HG02588 (cell line): ENCODE results near the gene EXD3.
"Not testable (repeated sequence)": the region's sequence is repeated elsewhere in the genome, so short reads cannot be mapped to it uniquely, and the experiment has no call there.

ENCODE experiments used
- ATAC-seq: cut with Tn5 transposase; IDR thresholded peaks from one replicate; pipeline ENCODE4 v1.9.1; 2021; ENCODE audit warnings: mild to moderate bottlenecking, moderate library complexity; ENCODE audit not compliant: unreplicated experiment

Gene EXD3

GRCh38 chr9:137351781-137352501 is 71.0 kb downstream of the EXD3 start:
- ATAC-seq: no peak

GRCh38 chr9:137350696-137351584 is 72.0 kb downstream of the EXD3 start:
- ATAC-seq: no peak

GRCh38 chr9:137349471-137350033 is 73.4 kb downstream of the EXD3 start:
- no peak for ATAC-seq

GRCh38 chr9:137348769-137349470 is 74.0 kb downstream of the EXD3 start:
- no peak for ATAC-seq

GRCh38 chr9:137347928-137348327 is 75.0 kb downstream of the EXD3 start:
- ATAC-seq: no peak

DNA sequence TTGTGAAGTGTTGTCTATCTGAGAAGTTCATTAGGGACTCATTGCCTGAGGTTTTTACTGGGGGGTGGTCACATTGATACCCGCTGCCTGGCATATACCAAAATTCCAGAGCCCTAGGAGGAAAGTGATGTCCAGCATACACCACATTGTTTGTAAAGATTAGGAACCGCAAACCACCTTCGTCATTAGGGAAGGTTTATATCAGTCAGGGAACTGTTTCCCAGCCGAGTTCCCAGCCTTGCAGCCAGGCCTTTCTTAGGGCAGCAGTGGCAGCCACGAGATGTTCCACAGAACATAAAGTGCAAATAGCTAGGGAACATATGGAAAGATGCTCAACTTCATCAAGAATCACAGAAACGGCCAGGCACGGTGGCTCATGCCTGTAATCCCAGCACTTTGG is 80.5 kb downstream of the EXD3 start:
- ATAC-seq: no peak

- no peak for ATAC-seq
These were observed 81.7 kb downstream of the EXD3 start for GRCh38 chr9:137341227-137341626.

DNA sequence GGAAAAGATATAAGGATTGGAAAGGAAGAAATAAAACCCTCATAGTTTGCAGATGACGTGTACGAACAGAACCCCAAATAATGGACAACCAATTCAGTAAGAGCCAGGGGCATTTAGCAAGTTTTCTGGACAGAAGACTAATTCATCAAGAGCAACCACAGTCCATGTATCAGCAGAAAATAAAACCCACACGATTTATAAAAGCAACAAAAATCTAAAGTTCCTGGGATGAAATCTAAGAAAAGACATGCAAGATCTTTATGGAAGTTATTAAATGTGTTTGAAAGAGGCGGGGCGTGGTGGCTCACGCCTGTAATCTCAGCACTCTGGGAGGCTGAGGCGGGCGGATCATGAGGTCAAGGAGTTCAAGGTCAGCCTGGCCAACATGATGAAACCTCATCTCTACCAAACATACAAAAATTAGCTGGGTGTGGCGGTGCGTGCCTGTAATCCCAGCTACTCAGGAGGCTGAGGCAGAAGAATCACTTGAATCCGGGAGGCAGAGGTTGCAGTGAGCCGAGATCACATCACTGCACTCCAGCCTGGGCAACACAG is 83.0 kb downstream of the EXD3 start:
- not testable (repeated sequence) for ATAC-seq

DNA sequence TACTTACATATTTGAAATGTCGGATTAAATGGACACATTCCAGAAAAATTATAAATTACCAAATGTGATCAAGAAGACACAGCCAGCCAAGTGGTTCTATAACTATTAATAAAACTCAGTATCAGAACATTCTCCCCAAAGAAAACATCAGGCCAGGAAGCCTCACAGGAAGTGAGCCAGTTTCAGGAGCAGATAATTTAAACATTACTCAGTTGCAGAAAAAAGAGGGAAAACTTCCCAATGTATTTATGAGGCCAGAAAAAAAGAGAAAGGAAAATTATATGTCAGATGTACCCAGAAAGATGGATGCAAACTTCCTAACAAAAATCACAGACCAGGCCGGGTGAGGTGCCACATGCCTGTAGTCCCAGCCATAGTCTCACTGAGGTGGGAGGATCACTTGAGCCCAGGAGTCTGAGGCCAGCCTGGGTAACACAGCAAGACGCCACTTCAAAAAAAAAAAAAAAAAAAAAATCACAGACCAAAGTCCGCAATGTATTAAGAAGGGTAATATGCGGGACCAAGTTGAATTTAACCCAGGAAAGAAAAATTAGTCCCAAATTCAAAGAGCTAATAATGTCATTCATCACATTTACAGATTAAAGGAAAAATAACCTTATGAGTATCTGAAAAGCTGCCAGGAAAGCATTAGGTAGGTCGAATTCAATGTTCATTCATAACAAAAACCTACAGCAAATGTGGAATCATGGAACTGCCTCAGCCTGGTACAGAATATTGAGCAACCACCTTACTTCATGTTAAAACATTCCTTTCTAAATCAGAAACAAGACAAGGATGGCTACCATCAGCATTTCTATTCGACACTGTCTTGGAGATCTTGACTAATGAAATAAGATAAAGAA is 83.7 kb downstream of the EXD3 start:
- ATAC-seq: no peak

DNA sequence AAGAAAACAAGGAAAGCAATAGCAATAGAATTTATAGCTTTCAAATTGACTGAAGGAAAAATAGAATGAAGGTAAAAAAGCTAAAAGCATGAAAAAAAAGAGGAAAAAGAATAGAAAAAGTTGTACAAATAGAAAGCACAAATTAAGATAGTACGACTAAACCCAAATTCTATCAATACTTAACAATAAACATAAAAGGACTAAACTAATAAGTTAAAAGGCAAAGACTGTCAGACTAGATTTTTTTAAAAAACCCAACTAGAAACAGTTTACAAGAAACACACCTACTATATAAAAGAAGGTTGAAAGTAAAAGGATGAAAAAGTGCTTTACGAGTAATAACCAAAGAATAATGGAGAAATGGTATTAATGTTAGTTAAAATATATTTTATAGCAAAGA is 86.2 kb downstream of the EXD3 start:
- no peak for ATAC-seq

- no peak for ATAC-seq
These were observed 89.8 kb downstream of the EXD3 start for GRCh38 chr9:137333016-137333671.

- no peak for ATAC-seq
These were observed 91.0 kb downstream of the EXD3 start for GRCh38 chr9:137331929-137332328.

DNA sequence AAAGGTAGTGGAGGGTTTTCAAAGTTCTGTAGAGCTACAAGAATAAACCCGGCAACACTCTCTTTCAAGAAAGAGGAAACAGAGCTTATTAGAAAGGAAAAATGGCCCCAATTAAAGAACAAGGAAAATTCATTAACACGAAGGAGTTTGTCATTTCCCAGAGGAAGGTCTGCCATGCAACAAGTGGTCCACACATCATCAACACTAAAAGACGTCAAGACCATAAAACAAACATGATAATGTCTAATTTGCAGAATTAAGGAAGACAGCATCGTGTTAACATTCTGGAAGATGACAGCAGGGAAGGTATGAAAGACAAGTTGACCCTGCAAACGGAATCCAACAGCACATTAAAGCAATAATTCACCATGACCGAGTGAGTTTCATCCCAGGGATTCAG is 92.3 kb downstream of the EXD3 start:
- ATAC-seq: no peak

GRCh38 chr9:137329590-137329989 is 93.4 kb downstream of the EXD3 start:
- not testable (repeated sequence) for ATAC-seq

- not testable (repeated sequence) for ATAC-seq
These were observed 95.1 kb downstream of the EXD3 start for GRCh38 chr9:137327641-137328550.

DNA sequence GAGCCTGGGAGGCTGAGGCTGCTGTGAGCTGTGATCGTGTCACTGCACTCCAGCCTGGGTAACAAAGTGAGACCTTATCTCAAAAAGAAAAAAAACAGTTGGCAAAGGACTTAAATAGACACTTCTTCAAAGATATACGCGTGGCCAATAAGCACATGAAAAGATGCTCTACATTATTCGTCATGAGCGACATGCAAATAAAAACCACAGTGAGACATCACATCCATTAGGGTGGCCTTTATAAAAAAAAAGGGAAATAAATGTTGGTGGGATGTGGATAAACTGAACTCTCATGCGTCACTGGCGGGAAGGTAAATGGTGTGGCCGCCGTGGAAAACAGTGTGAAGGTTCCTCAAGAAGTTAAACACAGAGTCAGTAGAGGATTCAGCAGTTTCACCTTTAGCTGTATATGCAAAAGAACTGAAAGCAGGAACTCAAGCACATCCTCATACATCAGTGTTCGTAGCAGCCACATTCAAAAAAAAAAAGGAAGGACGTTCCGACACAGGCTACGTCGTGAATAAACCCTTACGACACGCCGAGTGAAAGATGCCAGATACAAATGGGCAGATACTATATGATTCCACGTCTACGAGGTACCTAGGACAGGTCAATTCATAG is 96.4 kb downstream of the EXD3 start:
- no peak for ATAC-seq

DNA sequence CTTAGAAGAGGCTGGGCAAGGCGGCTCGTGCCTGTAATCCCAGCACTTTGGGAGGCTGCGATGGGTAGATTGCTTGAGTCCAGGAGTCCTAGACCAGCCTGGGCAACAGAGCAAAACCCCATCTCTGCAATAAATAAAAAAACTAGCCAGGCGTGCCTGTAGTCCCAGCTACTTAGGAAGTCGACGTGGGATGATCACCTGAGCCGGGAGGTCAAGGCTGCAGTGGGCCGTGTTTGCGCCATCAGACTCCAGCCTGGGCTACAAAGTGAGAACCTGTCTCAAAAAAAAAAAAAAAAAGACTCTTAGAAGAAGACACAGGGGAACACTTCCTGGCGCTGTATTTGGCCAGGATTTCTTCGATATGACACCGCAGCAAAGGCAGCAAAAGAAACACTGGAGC is 97.2 kb downstream of the EXD3 start:
- no peak for ATAC-seq

GRCh38 chr9:137325124-137325523 is 97.8 kb downstream of the EXD3 start:
- no peak for ATAC-seq
